GM19397 (cell line): ENCODE data around the gene NPHP4.
"Not testable (repeated sequence)": the region's sequence is repeated elsewhere in the genome, so short reads cannot be mapped to it uniquely, and the experiment has no call there.

Source experiments
- ATAC-seq: cut with Tn5 transposase; IDR thresholded peaks from one replicate; pipeline ENCODE4 v1.9.1; 2021; ENCODE audit warnings: mild to moderate bottlenecking, moderate library complexity; ENCODE audit not compliant: unreplicated experiment

NPHP4 gene

DNA sequence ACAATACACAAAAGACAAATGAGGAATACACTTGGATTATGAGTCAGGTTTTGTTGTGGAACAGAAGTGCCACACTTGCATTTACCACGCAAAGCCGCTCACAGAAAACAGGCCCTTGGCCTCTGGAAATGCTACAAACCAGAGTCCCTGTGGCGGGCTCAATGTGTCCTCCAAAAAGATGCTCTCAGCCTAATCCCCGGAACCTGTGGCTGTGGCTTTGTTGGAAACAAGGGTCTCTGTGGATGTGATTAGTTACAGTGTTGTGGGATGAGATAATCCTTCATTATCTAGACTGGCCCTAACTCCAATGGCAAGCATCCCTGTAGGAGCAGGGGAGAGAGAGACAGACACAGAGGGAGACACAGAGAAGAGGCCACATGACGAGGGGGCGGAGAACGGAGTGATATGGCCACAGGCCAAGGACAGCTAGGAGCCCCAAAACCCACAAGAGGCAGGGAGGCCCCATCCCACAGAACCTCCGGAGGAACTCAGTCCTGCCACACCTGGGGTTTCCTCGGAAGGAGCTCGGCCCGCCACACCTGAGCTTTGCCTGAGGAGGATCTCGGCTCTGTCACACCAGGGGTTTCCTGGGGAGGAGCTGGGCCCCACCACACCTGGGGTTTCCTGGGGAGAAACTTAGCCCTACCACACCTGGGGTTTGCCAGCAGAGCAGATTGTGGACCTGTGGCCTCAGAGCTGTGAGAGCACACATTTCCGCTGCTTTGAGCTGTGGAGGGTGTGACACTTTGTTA, 55.4 kb downstream of the NPHP4 start:
- ATAC-seq = no peak

DNA sequence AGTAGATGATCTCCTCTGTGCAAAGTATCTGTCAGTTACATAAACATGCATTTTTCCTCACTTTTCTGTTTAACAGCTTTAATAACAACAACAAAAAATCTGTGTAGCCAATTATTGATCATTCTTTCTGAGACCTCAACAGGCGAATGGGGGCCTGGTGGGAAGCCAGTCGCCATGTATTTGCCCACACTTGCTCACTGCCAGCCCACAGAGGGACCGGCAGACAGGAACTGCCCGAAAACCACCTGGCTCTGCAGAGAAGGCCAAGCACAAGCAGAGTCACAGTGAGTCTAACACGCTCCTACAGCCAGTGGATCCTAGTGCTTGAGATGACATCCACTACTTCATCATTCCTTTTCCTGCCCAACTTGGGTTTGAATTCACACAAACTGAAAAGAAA, 56.1 kb downstream of the NPHP4 start:
- no peak for ATAC-seq

DNA sequence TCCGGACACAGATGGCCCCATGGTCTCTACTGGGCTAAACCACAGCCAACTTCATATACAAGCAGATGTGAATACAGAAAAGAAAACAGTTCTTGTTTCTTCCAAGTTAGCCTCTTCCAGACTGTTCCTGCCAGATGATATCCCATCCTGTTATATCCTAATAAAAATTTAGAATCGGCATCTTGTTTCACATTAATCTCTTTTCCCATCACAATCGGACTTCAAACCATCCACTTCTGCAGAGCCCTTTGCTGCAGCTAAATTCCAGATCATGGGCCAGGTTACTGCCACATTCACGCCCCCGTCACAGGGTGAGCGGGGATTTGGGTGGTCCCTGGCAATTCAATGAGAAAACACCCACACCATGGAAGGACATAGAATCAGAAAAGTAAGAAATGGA, 57.2 kb downstream of the NPHP4 start:
- no peak for ATAC-seq

DNA sequence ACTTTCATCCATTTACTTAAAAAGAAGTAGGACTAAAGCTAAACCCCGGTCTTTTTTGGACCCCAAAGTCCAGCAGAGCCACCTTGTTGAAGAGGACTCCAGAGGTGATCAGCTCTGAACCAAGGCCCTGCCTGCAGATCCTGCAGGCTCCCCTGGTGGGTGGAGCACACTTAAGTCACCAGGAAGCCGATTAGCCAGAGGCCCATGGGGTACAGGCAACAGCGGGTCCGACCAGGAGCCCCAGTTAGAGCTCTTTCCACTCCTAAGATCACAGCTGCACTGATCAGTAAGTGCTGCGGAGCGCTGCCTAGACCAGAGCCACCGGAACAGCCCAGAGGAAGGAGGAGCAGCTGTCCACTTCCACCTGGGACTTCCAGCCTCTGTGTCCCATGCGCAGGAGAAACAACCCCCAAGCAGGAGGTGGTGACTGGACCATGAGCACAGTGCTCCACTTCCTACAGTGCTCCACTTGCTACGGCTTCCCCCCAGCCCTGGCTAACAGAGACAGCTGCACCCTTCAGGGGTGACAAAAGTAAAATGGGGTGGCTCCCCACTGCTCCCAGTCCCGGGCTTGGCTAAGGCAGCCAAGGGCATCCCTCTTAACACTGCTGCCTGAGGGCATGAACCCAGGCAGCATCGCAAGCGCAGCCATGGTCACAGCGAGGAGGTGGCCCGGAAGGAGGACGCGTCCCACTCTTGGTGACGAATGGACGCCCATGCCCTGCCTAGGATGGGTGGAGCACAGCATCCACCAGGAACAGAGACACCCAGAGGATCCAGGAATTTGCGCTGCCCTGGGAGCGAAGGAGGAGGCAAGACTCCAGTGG, 58.0 kb downstream of the NPHP4 start:
- no peak for ATAC-seq

DNA sequence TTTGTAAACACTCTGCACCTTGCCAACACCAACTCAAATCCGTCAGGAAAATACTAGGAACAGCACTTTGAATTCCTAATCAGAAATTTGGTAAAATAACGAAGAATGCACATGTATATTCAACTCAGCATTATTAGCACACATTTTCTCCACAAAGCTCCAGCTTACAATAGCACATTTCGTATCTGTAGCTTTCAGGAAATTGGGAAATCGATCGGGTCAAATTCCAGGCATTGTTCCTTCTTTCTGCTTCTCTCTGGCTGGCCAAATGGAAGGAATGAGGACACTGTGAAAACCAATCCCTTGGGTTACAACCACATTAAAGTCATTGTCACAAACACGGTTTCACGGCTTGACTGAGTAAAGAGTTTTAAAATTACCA, 58.6 kb downstream of the NPHP4 start:
- no peak for ATAC-seq

DNA sequence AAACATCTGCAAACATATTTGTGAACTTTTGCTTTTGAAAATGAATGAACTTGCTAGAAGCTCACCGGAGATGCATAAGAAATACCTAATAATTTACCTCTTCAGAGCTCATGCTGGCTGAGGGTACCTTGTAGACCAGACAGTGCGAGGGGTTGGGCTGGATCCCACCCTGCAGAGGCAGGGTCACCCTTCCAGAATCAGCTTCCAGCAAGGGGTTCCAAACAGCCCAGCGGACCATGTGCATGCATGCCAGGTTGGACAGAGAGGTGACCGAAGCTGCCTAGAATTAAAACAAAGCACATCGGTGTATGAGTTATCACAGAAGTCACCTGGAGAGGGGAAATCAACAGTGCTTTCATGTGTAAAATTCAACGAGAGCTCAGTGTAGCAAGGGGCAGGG, 59.2 kb downstream of the NPHP4 start:
- ATAC-seq = no peak

DNA sequence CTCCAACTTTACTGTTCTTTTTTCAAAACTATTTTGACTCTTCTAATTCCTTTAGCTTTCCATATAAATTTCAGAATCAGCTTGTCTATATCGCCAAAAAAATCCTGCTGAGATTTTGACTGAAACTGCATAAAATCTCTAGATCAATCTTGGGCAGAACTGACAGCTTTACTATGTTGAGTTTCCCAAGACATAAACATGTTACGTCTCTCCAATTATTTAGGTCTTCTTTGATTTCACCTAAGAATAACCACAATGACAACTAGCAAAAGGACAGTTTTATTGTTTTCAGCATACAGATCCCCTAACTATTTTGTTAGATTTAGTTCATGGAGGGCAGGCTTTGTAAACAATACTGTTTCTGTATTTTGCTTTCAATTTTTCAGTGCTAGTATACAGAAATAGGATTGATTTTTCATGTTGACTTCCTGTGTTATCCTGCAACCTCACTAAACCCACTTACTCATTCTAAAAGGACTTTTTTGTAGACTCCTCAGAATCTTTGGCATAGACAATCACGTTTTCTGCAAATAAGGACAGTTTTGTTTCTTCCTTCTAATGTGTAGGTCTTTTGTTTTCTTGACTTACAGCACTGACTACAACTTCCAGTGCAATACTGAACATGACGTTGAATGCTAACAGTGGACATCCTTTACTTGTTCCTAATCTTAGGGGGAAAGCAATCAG, 63.4 kb downstream of the NPHP4 start:
- no peak for ATAC-seq

DNA sequence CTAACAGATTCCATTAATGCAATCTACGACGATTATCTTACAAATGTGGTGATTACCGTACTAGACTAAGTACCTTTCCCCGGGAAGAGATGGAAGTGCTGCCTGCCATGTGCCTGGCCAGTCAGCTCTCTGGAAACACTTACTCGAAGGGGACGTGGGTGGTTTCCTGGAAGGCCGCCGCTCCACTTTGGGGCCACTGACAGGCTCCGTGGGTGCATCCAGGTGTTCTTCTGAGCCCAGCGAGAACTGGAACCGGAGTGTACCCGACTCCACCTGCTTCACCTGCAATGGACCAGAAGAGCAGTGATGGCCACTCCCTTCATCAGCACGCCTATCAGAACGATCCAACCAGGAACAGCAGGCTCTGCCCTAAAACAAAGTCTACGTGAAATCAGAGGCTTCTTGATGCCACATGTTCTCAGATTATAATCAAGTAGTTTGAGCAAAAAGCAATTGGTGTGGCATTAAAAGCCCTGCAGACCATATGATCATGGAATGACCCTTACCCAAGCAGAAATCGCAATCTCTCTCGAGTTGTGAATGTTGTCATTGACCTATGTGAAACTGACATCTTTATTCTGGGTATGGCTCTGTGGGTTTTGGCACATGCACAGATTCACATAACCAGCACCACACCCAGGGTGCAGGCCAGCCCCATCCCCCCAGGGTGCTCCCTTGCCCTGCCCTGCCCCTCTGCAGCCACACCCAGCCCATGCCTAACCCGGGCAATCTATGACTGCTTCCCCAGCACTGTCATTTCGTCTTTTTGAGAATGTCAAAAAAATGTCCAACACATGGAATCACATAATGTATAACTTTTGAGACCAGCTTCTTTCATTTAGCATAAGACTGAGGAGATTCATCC, 64.5 kb downstream of the NPHP4 start:
- no peak for ATAC-seq

DNA sequence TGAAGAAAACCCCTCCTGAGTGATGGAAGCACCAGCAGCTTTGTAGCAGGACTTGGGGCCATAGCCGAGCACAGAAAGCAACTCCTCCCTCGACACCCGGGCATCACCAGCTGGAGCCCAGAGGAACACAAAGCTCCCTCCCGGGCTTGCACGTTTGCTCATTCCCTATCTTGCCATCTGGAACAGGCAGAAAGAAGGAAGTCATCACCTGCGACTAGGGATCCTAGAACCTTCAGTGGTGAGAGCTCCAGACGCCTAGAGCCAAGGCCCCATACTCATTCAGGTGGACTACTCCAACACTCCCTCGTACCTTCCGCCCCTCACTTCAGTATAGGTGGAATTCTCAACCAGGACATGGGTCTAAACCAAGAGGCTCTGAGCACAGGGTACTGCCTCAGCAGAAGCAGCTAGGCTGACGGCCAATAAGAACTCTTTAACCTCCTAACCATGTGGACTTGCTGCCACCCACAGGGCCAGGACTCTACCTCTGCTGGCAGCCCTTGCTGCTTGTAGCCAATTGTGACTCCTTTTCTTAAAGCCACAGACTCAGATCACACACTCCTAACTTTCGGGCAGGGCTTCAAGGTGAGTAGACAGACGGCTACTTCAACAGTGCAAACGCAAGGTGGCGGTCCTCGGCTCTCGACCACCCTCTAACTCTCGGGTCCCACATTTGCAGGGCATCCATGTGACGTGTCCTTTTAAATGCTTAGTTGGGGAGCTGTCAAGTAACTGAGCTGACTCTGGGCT, 65.4 kb downstream of the NPHP4 start:
- no peak for ATAC-seq

DNA sequence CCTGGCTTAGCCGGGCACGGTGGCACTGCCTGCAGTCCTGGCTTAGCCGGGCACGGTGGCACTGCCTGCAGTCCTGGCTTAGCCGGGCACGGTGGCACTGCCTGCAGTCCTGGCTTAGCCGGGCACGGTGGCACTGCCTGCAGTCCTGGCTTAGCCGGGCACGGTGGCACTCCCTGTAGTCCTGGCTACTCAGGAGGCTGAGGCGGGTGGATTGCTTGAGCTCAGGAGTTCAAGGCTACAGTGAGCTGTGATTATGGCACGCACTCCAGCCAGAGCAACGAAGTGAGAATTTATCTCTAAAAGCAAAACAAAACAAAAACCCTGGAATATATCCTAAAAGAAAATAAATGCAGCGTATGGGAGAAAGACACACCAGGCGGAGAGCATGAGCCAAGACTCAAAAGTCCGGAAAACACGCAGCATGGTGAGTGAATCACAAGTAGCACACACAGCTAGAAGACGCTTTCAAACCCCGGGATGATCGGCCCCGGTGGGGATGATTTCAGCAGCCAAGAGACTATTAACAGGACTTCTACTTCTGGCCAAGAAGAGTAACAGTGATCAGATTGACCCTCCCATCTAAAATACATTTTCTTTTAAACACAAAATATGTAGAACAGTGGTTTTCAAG, 69.4 kb downstream of the NPHP4 start:
- not testable (repeated sequence) for ATAC-seq

DNA sequence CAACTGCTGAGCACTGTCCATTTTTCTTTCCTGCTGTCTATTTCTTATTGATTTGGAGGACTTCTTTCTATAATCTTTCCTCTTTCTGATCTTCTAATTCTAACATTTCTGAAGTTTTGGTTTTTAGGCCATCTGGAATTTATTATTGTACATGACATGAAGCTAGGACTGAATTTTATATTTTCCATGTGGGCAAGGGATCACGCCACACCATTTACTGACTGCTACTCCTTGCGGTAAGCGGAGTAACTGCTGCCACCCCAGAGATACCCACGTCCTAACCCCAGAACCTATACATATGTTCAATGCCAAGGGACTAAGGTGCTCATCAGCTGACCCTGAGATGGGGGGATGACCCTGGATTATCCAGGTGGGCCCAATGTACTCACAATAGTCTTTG, 70.6 kb downstream of the NPHP4 start:
- no peak for ATAC-seq

DNA sequence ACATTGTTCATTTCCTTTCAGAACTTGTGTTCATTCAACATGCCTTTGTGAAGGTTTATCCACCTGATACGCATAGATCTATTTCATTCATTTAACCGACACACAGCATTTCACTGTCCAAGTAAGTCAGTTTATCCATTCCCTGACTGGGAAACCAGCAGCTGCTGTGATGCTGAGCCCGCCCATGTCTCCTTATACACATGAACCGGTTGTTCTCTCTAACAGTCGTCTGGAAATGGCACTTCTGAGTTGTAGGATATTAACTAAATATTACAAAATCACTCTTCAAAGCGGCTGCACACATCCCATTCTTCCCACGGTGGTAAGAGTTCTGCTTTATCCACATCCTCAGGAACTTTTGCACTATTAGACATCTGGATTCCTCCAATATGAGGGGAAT, 71.1 kb downstream of the NPHP4 start:
- no peak for ATAC-seq

DNA sequence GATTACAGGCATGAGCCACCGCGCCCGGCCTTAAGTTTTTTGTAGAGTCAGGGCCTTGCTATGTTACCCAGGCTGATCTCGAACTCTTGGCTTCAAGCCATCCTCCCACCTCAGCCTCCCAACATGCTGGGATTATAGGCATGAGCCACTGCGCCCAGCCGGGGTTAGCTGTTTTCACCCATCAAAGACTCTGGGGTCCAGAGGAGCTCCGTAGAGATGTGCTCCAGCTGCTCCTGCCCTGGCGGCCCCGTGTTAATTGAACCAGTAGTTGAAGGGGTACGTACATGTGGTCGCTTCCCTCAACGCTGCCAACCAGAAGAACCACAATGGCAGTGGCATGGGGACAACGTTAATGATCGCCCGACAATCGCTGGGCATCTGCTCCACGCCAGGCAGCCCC, 72.0 kb downstream of the NPHP4 start:
- no peak for ATAC-seq

DNA sequence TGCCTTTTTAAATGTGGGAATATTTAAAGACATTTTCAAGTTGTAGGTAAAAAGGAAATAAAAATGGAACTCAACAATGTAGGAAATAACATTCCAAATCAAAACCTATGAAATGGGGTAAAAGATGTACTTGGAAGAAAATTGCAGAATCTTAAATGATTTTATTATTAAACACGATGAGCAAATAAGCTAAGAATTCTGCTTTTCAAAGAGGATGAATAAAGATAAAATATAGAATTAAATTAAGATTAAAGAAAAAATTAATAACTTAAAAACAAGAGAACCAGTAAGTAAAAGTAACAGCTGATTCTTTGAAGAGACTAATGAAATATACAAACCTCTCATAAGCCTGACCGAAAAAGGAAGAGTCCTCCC, 74.0 kb downstream of the NPHP4 start:
- no peak for ATAC-seq

DNA sequence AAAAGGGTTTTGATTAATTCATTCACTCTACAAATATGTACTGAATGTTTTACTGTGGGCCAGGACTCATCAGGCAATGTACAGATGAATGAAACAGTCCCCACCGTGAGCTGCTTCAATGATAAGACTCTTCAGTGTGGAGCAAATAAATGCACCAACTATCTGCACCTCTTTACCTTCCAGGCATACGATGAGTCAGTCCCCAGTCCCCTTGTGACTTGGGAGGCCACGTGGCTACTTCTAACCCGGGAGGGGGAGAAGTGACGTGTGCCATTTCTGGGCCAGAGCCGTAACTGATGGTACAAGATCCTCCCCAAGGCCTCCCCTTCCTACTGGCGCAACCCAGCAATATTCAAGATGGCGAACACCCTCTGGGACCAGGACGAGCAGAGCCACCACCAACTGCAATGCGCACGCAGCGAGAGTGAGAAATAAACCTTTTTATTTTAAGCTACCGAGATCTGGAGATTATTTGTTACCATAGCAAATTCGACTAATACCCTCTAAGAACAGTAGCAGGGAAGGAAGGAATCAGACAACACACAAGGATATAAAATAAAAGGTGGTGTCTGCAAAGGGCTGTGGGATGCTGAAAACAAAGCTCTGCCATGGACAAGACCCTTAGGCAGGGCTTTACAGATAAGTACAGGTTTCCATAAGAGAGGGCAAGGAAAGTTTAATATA, 74.5 kb downstream of the NPHP4 start:
- no peak for ATAC-seq

DNA sequence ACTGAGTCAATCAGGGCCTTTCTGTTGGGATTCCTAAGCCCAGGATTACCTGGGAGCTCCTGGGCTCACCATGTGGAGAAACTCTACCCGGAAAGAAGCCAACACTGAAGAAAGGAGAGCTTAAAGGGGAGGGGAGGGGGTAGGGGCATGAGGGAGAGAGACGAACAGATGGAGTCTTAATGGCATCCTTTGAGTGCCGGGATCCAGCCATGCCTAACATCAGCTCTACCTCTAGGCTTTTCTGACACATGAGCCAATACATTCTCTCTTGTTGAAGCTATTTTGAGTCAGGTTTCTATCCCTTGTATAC, 75.0 kb downstream of the NPHP4 start:
- ATAC-seq = no peak

DNA sequence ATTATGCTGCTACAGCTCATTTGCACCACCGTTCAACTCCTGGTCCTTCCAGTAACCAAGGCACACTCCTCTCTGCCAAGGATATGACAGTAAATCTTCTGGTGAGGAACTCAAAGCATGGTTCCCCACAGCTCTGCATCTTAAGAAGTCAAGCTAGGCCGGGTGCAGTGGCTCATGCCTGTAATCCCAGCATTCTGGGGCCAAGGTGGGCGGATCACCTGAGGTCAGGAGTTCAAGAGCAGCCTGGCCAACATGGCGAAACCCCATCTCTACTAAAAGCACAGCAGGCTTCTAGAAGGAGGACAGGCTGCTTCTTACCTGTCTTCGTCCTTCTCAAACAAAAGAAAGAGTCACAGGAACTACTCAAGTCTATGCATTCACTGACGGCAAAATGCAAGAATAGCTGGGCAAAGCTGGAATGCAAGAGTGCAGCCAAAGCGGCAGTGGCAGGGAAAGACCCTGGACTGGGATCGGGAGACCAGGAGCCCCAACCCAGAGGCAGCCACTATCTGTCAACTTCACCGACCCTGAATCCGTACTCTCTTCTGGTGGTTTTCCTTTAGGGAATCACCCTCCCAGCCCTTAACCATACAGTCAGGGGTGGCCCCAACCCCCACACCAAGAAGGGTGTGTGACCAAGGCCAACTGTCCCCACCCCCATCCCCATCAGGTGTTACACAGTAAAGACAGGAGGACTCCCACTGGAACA, 75.5 kb downstream of the NPHP4 start:
- no peak for ATAC-seq

DNA sequence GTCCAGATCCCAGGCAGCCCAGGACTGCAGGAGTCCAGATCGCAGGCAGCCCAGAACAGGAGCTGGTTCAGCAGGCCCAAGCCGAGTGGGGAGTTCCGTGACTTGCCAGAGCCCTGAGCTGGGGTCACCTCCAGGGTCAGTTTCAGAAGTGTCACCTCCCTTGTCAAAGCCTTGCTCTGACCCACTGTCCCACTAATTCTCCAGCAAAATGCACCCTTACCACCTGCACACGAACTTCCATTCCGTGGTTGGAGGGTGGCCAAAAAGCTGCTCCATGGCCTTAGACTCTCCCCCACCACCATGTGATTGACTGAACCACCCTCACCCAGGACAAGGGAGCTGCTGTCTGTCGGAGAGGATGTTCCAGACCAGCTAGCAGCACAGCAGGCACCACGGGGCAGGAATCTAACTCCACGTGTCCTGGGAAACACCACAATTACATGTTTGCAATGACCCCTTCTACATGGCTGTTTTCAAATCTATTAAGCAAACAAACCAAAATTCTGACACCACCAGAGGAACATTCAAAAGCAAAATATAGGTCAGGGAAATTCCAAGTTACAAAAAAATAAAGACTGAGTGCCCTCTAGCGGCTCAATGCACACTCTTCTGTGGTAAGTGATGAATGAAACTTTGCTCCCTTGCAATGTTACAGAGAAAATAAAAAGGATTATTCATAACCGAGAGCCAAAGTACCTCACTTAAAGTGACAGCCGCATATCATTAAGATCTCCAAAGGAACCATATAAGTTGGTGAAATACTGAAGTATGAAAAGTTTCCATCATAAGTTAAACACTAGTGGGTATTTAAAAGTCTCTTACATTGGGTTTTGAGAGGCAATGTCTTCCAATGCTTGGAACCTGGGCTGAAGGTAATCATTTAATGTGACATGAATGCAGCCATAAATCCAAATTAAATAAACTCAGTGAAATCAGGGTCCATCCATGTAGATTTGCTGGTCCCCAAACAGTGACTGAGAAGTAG, 76.3 kb downstream of the NPHP4 start:
- ATAC-seq = no peak
